ENCODE results near the gene SLC15A1.

DNA sequence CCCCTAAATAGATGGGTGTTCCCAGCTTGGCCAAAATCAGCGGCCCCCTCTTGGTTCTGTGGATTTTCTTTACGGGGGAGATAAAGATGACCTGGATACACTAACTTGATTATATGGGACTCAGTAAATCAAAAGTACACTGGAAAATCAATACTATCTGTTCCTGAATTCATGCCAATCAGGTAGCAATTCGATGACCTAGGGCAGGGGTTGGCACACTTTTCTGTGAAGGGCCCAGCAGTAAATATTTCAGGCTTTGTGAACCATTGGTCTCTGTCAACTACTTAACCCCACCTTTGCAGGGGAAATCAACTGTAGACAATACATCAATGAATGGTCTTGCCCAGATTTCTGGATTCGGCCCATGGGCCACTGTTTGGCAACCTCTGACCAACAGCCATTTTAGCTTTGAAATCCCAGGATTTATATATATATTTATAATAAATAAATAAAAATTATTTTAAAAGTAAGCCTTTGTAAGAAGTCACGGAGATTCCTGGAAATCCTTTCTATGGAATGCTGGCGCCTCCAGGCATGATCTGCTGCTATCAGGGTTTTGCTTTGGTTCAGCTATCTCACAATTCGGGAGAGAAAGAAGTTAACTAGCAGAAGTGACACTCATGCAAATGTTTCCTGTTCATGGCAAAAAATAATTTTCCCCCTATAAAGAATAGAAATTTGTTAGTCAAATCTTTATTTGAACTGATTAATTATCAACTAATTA lies 32.8 kb downstream of the SLC15A1 start:
- TF ChIP-seq, protein P1, sequence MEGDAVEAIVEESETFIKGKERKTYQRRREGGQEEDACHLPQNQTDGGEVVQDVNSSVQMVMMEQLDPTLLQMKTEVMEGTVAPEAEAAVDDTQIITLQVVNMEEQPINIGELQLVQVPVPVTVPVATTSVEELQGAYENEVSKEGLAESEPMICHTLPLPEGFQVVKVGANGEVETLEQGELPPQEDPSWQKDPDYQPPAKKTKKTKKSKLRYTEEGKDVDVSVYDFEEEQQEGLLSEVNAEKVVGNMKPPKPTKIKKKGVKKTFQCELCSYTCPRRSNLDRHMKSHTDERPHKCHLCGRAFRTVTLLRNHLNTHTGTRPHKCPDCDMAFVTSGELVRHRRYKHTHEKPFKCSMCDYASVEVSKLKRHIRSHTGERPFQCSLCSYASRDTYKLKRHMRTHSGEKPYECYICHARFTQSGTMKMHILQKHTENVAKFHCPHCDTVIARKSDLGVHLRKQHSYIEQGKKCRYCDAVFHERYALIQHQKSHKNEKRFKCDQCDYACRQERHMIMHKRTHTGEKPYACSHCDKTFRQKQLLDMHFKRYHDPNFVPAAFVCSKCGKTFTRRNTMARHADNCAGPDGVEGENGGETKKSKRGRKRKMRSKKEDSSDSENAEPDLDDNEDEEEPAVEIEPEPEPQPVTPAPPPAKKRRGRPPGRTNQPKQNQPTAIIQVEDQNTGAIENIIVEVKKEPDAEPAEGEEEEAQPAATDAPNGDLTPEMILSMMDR (IDR thresholded peaks at IDR 0.05; ENCODE audit: low read depth, low read length, missing input control), result no peak
- no peak for TF ChIP-seq HNF4G (IDR thresholded peaks at IDR 0.05)
- TF ChIP-seq GABPA (IDR thresholded peaks at IDR 0.05 in 1 of 2, conservative IDR thresholded peaks at IDR 0.05 in 1 of 2), result no peak
- TF ChIP-seq RXRA (IDR thresholded peaks at IDR 0.05), result peak; percentile 69 to 71
- peak; percentile 22 for TF ChIP-seq REST (IDR thresholded peaks at IDR 0.05)
- TF ChIP-seq ATF3 (IDR thresholded peaks at IDR 0.05), result no peak
- TF ChIP-seq YY1 (IDR thresholded peaks at IDR 0.05), result peak; percentile 37

All from liver (tissue), 3 donors.